Testis (tissue), 2 donors: ENCODE results near the gene TSPAN14.

Experiments used
- CTCF ChIP-seq, 3 experiments: fragments of 450-650 bp in 2 of 3; fragments of 200-600 bp in 1 of 3; sonication (generic) in 1 of 3; IDR thresholded peaks; one replicate each; pipeline ENCODE4 v1.5.1; 2016 to 2019; ENCODE audit warnings: antibody characterized with exemption in 3 of 3, mild to moderate bottlenecking in 2 of 3, moderate library complexity in 1 of 3
- POLR2A ChIP-seq: fragments of 450-650 bp; IDR thresholded peaks from one replicate; pipeline ENCODE4 v1.6.1; 2017; ENCODE audit warnings: antibody characterized with exemption, mild to moderate bottlenecking, moderate library complexity

- no peak for TF ChIP-seq CTCF (IDR thresholded peaks at IDR 0.05)
- TF ChIP-seq POLR2A, result no peak
These were observed 23.7 kb downstream of the TSPAN14 start for GRCh38 chr10:80477813-80478212.
